Measurements from ENCODE around the gene CD274. TPM values are rescaled to one million over a fixed set of nuclear protein-coding genes. Genes with fewer than 3 reads are reported as not detected.
A peak's percentile ranks its signal among the peaks of the same experiment; 100 is the strongest.

CD274 gene
- total and polyA plus RNA-seq, 10 of the 15 experiments (the other 5 are each of a cell fraction or from before 2014, with no cell fraction given) = 9.4 to 128 (median 24.6) TPM

GRCh38 chr9:5510360-5510931 is 60.1 kb downstream of the CD274 start, which contains the start of gene PDCD1LG2 (continued):
- no peak for TF ChIP-seq REST (IDR thresholded peaks at IDR 0.05; ENCODE audit: low read depth, low read length)
- 0 out of 2 replicates have a peak, but pooled peaks have one; percentile 52 for TF ChIP-seq GATAD2B (conservative IDR thresholded peaks at IDR 0.05; ENCODE audit: low read depth)
- TF ChIP-seq WRNIP1 (IDR thresholded peaks at IDR 0.05; ENCODE audit: borderline replicate concordance, low read depth, low read length) = 0 out of 2 replicates have a peak, but pooled peaks have one; percentile 66
- TF ChIP-seq TARDBP (IDR thresholded peaks at IDR 0.05; ENCODE audit: borderline replicate concordance) = no peak
- TF ChIP-seq KDM1A (IDR thresholded peaks at IDR 0.05; ENCODE audit: borderline replicate concordance) = no peak
- TF ChIP-seq HDAC6 (IDR thresholded peaks at IDR 0.05; ENCODE audit: unreplicated experiment) = no peak
- no peak for TF ChIP-seq KLF5 (IDR thresholded peaks at IDR 0.05; ENCODE audit: partially characterized antibody)
- peak; percentile 74 for TF ChIP-seq CHD2 (IDR thresholded peaks at IDR 0.05; ENCODE audit: borderline replicate concordance, low read depth, low read length)
- TF ChIP-seq HSF1 (IDR thresholded peaks at IDR 0.05; ENCODE audit: low read depth, low read length) = no peak
- peak; percentile 32; the same call in 1 of the 2 replicates for TF ChIP-seq MXI1 (IDR thresholded peaks at IDR 0.05; ENCODE audit: low read depth, low read length)
- no peak for TF ChIP-seq HDGF (IDR thresholded peaks at IDR 0.05)
- peak; percentile 69; the same call in 1 of the 2 replicates for TF ChIP-seq ZBED1 (IDR thresholded peaks at IDR 0.05; ENCODE audit: borderline replicate concordance)
- no peak for TF ChIP-seq FOXK2 (IDR thresholded peaks at IDR 0.05)
- no peak for TF ChIP-seq EZH2 (IDR thresholded peaks at IDR 0.05; ENCODE audit: borderline replicate concordance, control insufficient read depth, low read depth, low read length)
- TF ChIP-seq PAX8 (IDR thresholded peaks at IDR 0.05) = no peak
- TF ChIP-seq NFYB (IDR thresholded peaks at IDR 0.05; ENCODE audit: insufficient read depth, low read depth, low read length) = no peak
- TF ChIP-seq POLR2A (IDR thresholded peaks at IDR 0.05; ENCODE audit: low read depth, low read length) = no peak
- TF ChIP-seq NFYA (IDR thresholded peaks at IDR 0.05; ENCODE audit: borderline replicate concordance, low read depth, low read length) = no peak
- peak; percentile 30; the same call in 1 of the 2 replicates for TF ChIP-seq GABPA (IDR thresholded peaks at IDR 0.05; ENCODE audit: low read depth)
- TF ChIP-seq E4F1 (IDR thresholded peaks at IDR 0.05; ENCODE audit: borderline replicate concordance, partially characterized antibody) = no peak
- TF ChIP-seq NFXL1 (IDR thresholded peaks at IDR 0.05; ENCODE audit: borderline replicate concordance) = no peak
- TF ChIP-seq PAX5 (IDR thresholded peaks at IDR 0.05; ENCODE audit: borderline replicate concordance, low read depth, low read length) = peak; percentile 45; the same call in 1 of the 2 replicates

Data from GM12878 (cell line).